Panc1 (cell line): Measurements from ENCODE around the gene AKT1S1. TPM values are rescaled to one million over a fixed set of nuclear protein-coding genes. Genes with fewer than 3 reads are reported as not detected.

Source experiments
- ATAC-seq: fragments of 200-7000 bp; cut with Tn5 transposase; 2 replicates; pipeline ENCODE4 v1.9.1; 2020; ENCODE audit warnings: mild to moderate bottlenecking, moderate library complexity
- BruUV-seq: library from RNA; stranded (reverse); fragments of 400-500 nt; replicated peaks from 2 replicates; lab custom pipeline; 2021; lab: Mats Ljungman, UMichigan
- CTCF ChIA-PET: fragments of 300-600 bp; sonication (Branson Sonifier 250); formaldehyde crosslinking; loops from one replicate; lab custom pipeline; 2022; ENCODE audit warnings: antibody characterized with exemption; lab: Charles Lee
- POLR2A ChIA-PET: fragments of 300-600 bp; sonication (Branson Sonifier 250); formaldehyde crosslinking; loops from one replicate; lab custom pipeline; 2022; ENCODE audit warnings: antibody characterized with exemption; lab: Charles Lee
- DNase-seq: peaks from one replicate; pipeline ENCODE4 v3.0.0-alpha.2; 2010; ENCODE audit warnings: low read depth, low spot score
- H3K27ac ChIP-seq: 2 replicates; pipeline ENCODE4 v1.5.1; 2011; ENCODE audit warnings: mild to moderate bottlenecking, low read length, inconsistent platforms
- H3K27me3 ChIP-seq: fragments of 200-500 bp; sonication (Bioruptor generic); 2 replicates; pipeline ENCODE4 v1.6.0; 2014; ENCODE audit warnings: low read length, inconsistent platforms; ENCODE audit not compliant: control insufficient read depth, insufficient read depth
- H3K36me3 ChIP-seq: fragments of 200-500 bp; sonication (Bioruptor generic); 2 replicates; pipeline ENCODE4 v1.5.1; 2014; ENCODE audit warnings: inconsistent platforms, mild to moderate bottlenecking, low read length, moderate library complexity; ENCODE audit not compliant: control insufficient read depth, insufficient read depth
- H3K4me1 ChIP-seq: 2 replicates; pipeline ENCODE4 v1.5.1; 2011; ENCODE audit warnings: inconsistent platforms, mild to moderate bottlenecking, low read length, moderate library complexity; ENCODE audit not compliant: control insufficient read depth, insufficient read depth
- H3K4me3 ChIP-seq, 2 experiments: 2 replicates each; pipeline ENCODE4 v1.5.1; 2011 to 2012; ENCODE audit warnings: low read depth in 2 of 2, low read length in 2 of 2, mild to moderate bottlenecking in 2 of 2, inconsistent platforms in 1 of 2, moderate library complexity in 1 of 2
- H3K9me3 ChIP-seq: fragments of 200-500 bp; sonication (Bioruptor generic); 2 replicates; pipeline ENCODE4 v1.5.1; 2014; ENCODE audit warnings: low read depth, mild to moderate bottlenecking, inconsistent platforms, low read length, moderate library complexity; ENCODE audit not compliant: control insufficient read depth, insufficient read depth
- POLR2AphosphoS5 ChIP-seq: IDR thresholded peaks from 2 replicates; pipeline ENCODE4 v1.6.1; 2012; ENCODE audit warnings: mild to moderate bottlenecking, low read depth, low read length, moderate library complexity
- SIN3A ChIP-seq: IDR thresholded peaks from 2 replicates; pipeline ENCODE4 v1.6.1; 2012; ENCODE audit warnings: low read depth, mild to moderate bottlenecking, low read length, moderate library complexity, borderline replicate concordance; ENCODE audit not compliant: insufficient read depth
- TCF7L2 ChIP-seq: IDR thresholded peaks from 2 replicates; pipeline ENCODE4 v1.6.1; 2011; ENCODE audit warnings: mild to moderate bottlenecking, low read depth, low read length, inconsistent platforms
- in situ Hi-C: cut with HindIII; loops from 2 replicates; pipeline ENCODE4 v1.10.0; 2016; ENCODE audit warnings: low sequenced_read_pairs, low pct_unique_long_range_greater_than_20kb
- intact Hi-C: fragments of 100-400 bp; cut with micrococcal nuclease; formaldehyde crosslinking; loops from one replicate; pipeline ENCODE4 v1.10.0; 2022; ENCODE audit not compliant: unreplicated experiment
- total RNA-seq: library from RNA; stranded (reverse); gene quantifications from one replicate; pipeline ENCODE4 v1.2.1, GENCODE V29; 2021; ENCODE audit not compliant: unreplicated experiment
- TF ChIP-seq, protein P1 (sequence below): fragments of 450-650 bp; IDR thresholded peaks from 2 replicates; pipeline ENCODE4 v1.5.1; 2017; ENCODE audit warnings: mild to moderate bottlenecking
- TF ChIP-seq, protein P2 (sequence below), 2 experiments: IDR thresholded peaks; 2 replicates each; pipeline ENCODE4 v1.6.1; 2011 to 2012; ENCODE audit warnings: low read depth in 2 of 2, control low read depth in 1 of 2, low read length in 1 of 2, mild to moderate bottlenecking in 1 of 2, moderate library complexity in 1 of 2; ENCODE audit not compliant: insufficient read depth in 1 of 2

Gene AKT1S1
- total RNA-seq, 1 experiment from 2014 or later = 92.8 TPM

DNA sequence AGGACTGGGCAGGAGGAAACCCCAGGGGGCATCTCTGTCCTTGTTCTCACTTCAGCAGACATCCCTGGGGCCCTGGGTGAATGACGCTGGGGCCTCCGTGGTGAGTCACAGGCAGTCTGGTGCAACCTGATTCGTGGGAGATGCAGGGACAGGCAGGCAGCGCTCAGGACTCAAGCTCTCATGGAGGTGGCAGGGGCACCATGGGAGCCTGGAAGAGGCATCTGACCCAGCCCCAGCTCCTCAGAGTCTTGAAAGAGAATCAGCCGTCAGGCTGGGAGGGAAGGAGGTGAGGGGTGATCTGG, 40.2 kb downstream of the AKT1S1 start:
- in situ Hi-C loops = no loop called here
- TF ChIP-seq, protein P1, sequence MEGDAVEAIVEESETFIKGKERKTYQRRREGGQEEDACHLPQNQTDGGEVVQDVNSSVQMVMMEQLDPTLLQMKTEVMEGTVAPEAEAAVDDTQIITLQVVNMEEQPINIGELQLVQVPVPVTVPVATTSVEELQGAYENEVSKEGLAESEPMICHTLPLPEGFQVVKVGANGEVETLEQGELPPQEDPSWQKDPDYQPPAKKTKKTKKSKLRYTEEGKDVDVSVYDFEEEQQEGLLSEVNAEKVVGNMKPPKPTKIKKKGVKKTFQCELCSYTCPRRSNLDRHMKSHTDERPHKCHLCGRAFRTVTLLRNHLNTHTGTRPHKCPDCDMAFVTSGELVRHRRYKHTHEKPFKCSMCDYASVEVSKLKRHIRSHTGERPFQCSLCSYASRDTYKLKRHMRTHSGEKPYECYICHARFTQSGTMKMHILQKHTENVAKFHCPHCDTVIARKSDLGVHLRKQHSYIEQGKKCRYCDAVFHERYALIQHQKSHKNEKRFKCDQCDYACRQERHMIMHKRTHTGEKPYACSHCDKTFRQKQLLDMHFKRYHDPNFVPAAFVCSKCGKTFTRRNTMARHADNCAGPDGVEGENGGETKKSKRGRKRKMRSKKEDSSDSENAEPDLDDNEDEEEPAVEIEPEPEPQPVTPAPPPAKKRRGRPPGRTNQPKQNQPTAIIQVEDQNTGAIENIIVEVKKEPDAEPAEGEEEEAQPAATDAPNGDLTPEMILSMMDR = no peak
- TF ChIP-seq, protein P2, sequence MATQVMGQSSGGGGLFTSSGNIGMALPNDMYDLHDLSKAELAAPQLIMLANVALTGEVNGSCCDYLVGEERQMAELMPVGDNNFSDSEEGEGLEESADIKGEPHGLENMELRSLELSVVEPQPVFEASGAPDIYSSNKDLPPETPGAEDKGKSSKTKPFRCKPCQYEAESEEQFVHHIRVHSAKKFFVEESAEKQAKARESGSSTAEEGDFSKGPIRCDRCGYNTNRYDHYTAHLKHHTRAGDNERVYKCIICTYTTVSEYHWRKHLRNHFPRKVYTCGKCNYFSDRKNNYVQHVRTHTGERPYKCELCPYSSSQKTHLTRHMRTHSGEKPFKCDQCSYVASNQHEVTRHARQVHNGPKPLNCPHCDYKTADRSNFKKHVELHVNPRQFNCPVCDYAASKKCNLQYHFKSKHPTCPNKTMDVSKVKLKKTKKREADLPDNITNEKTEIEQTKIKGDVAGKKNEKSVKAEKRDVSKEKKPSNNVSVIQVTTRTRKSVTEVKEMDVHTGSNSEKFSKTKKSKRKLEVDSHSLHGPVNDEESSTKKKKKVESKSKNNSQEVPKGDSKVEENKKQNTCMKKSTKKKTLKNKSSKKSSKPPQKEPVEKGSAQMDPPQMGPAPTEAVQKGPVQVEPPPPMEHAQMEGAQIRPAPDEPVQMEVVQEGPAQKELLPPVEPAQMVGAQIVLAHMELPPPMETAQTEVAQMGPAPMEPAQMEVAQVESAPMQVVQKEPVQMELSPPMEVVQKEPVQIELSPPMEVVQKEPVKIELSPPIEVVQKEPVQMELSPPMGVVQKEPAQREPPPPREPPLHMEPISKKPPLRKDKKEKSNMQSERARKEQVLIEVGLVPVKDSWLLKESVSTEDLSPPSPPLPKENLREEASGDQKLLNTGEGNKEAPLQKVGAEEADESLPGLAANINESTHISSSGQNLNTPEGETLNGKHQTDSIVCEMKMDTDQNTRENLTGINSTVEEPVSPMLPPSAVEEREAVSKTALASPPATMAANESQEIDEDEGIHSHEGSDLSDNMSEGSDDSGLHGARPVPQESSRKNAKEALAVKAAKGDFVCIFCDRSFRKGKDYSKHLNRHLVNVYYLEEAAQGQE (IDR thresholded peaks at IDR 0.05; ENCODE audit: insufficient read depth in 1 of 2, low read depth in 2 of 2, low read length in 1 of 2) = no peak
- no peak for TF ChIP-seq POLR2AphosphoS5
- TF ChIP-seq SIN3A = no peak
- TF ChIP-seq TCF7L2 = no peak
- no peaks in the 10 kb centered on the region for H3K9me3 ChIP-seq
- H3K27me3 ChIP-seq = no peaks in the 10 kb centered on the region
- H3K36me3 ChIP-seq = no peaks in the 10 kb centered on the region; the same call in 1 of the 2 replicates
- CTCF ChIA-PET = no interaction called here
- POLR2A ChIA-PET = no interaction called here
- no peak for ATAC-seq
- no TSS peak for BruUV-seq
- no peak overlapping the region for H3K4me3 ChIP-seq
- no peak for DNase-seq
- H3K4me1 ChIP-seq = no peaks in the 10 kb centered on the region
- intact Hi-C loops = no loop called here
- H3K27ac ChIP-seq = no peak overlapping the region

DNA sequence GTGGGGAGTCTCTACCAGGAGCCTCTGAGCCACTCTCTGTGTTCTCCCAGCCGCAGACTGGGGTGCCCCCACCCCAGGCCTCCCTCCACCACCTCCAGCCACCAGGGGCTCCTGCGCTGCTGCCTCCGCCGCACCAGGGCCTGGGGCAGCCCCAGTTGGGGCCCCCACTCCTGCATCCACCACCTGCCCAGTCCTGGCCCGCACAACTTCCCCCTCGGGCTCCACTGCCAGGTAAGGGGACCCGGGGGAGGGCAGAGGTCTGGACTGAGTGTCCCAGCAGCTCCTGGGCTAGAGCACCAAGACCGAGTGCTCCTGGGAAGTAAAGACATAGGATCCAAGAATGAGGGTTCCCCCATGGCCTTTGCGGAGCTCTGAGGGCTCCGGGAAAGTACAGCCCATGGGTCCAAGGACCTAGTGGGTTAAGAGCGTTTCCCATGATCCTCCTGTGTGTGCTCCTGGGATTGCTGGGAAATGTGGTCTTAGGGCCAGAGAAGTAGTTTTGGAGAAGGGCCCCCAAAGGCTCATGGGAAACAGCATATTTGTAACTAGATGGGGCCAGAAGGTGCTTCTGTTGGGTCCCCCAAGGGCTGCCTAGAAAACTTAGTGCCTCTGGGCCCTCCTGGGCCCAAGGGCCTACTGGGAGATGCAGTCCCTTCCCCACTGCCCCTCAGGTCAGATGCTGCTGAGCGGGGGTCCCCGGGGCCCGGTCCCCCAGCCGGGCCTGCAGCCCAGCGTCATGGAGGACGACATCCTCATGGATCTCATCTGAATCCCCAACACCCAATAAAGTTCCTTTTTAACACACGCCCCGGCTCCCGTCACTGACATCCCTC, 40.8 kb downstream of the AKT1S1 start:
- BruUV-seq = no TSS peak
- no peaks in the 10 kb centered on the region for H3K27me3 ChIP-seq
- ATAC-seq (no peak), DNase-seq (no peak)
- H3K9me3 ChIP-seq = no peaks in the 10 kb centered on the region
- H3K27ac ChIP-seq = no peak overlapping the region
- ChIA-PET CTCF (no interaction called here), POLR2A (no interaction called here)
- intact Hi-C loops = no loop called here
- no peaks in the 10 kb centered on the region for H3K4me1 ChIP-seq
- no peak overlapping the region for H3K4me3 ChIP-seq
- in situ Hi-C loops = no loop called here
- no peak for TF ChIP-seq TCF7L2
- TF ChIP-seq, protein P1 = no peak
- TF ChIP-seq, protein P2 (IDR thresholded peaks at IDR 0.05; ENCODE audit: insufficient read depth in 1 of 2, low read depth in 2 of 2, low read length in 1 of 2) = no peak
- no peak for TF ChIP-seq SIN3A
- no peak for TF ChIP-seq POLR2AphosphoS5
- H3K36me3 ChIP-seq = no peaks in the 10 kb centered on the region; the same call in 1 of the 2 replicates
